Omental fat pad (tissue), 4 donors: ENCODE results near the gene OR10G2. TPM values are rescaled to one million over a fixed set of nuclear protein-coding genes. Genes with fewer than 3 reads are reported as not detected.
"Not testable (repeated sequence)": the region's sequence is repeated elsewhere in the genome, so short reads cannot be mapped to it uniquely, and the experiment has no call there.

Experiments used
- ATAC-seq: fragments of 150-250 bp; one replicate; pipeline ENCODE4 v1.9.1; 2016; ENCODE audit warnings: mild to moderate bottlenecking, moderate library complexity; ENCODE audit not compliant: low FRiP score
- DNase-seq: peaks from one replicate; pipeline ENCODE4 v3.0.0-alpha.2; 2019; ENCODE audit warnings: low spot score
- total RNA-seq, 4 donors: library from RNA; depleted of rRNA; stranded (reverse); fragments of >200 nt; gene quantifications; one replicate each; pipeline ENCODE4 v1.1.0, GENCODE V29; 2016
- TF ChIP-seq, protein P1 (sequence below), 3 donors: fragments of 450-650 bp; IDR thresholded peaks; one replicate each; pipeline ENCODE4 v1.5.1; 2016 to 2017; ENCODE audit warnings: antibody characterized with exemption in 3 of 3, mild to moderate bottlenecking in 3 of 3, moderate library complexity in 2 of 3

The OR10G2 gene
- total RNA-seq, 4 donors from 2014 or later = not detected

GRCh38 chr14:21642683-21643082 lies 7.9 kb upstream of the OR10G2 start:
- no peak for ATAC-seq

GRCh38 chr14:21631084-21631483 lies 3.7 kb downstream of the OR10G2 start:
- ATAC-seq (no peak), DNase-seq (no peak)
- TF ChIP-seq, protein P1, sequence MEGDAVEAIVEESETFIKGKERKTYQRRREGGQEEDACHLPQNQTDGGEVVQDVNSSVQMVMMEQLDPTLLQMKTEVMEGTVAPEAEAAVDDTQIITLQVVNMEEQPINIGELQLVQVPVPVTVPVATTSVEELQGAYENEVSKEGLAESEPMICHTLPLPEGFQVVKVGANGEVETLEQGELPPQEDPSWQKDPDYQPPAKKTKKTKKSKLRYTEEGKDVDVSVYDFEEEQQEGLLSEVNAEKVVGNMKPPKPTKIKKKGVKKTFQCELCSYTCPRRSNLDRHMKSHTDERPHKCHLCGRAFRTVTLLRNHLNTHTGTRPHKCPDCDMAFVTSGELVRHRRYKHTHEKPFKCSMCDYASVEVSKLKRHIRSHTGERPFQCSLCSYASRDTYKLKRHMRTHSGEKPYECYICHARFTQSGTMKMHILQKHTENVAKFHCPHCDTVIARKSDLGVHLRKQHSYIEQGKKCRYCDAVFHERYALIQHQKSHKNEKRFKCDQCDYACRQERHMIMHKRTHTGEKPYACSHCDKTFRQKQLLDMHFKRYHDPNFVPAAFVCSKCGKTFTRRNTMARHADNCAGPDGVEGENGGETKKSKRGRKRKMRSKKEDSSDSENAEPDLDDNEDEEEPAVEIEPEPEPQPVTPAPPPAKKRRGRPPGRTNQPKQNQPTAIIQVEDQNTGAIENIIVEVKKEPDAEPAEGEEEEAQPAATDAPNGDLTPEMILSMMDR (IDR thresholded peaks at IDR 0.05) = no peak

More at GRCh38 chr14:21642683-21643082, 7.9 kb upstream of the OR10G2 start:
- TF ChIP-seq, protein P1 (IDR thresholded peaks at IDR 0.05) = no peak
- DNase-seq = no peak

- ATAC-seq = not testable (repeated sequence)
Observed at GRCh38 chr14:21630503-21630902, 4.2 kb downstream of the OR10G2 start.

DNA sequence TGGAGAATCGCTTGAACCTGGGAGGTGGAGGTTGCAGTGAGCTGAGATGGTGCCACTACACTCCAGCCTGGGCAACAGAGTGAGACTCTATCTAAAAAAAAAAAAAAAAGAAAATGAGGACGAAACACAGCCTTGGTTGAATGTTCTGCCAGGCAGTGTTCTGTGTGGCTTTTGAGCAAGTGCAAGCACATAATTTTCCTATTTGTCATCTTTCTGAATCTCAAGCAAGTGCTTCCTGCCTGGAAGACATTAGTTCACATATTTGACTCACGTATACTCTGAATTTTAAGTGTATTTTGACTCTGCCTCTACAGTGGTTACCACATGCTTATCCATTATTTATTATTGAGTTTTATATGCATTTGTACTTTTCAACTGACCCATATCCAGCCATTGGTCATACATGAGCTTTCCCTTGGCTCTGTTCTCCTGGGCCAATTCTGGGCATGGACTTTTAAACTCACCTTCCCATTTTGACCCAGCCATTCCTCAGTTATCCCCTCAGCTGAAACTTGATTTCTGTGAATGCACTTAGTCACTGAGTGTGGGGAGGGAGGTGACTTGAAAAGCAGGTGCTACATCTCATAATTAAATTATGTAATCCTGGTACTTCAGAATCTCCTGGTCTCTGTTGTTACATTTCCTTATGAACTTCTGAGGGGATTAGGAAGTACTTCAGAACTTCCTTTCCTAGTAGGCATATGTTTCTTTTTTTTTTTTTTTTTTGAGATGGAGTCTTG lies 8.1 kb downstream of the OR10G2 start:
- ATAC-seq (no peak), DNase-seq (no peak)
- TF ChIP-seq, protein P1 (IDR thresholded peaks at IDR 0.05) = no peak

More at GRCh38 chr14:21630503-21630902, 4.2 kb downstream of the OR10G2 start:
- not testable (repeated sequence) for DNase-seq

GRCh38 chr14:21617614-21618013 lies 17.1 kb downstream of the OR10G2 start:
- ATAC-seq = no peak

GRCh38 chr14:21614240-21614639 lies 20.5 kb downstream of the OR10G2 start:
- TF ChIP-seq, protein P1 (IDR thresholded peaks at IDR 0.05) = no peak
- DNase-seq = no peak
- no peak for ATAC-seq

More at GRCh38 chr14:21617614-21618013, 17.1 kb downstream of the OR10G2 start:
- TF ChIP-seq, protein P1 (IDR thresholded peaks at IDR 0.05) = no peak
- DNase-seq = no peak

GRCh38 chr14:21612324-21612723 lies 22.4 kb downstream of the OR10G2 start:
- DNase-seq (no peak), ATAC-seq (no peak)
- TF ChIP-seq, protein P1 (IDR thresholded peaks at IDR 0.05) = no peak

DNA sequence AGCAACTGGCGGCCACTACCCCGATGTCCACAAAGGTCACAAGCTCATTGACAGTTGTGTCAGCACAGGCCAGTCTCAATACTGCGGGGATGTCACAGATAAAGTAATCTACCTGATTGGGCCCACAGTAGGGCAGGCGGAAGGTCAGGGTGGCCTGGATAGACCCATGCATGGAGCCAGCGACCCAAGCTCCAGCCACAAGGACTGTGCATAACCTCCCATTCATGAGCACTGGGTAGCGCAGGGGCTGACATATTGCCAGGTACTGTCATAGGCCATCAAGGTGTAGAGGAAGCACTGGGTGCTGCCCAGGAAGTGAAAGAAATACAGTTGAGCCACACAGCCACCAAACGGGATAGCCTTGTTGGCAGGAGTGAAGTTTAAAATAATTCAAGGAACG lies 32.6 kb downstream of the OR10G2 start:
- not testable (repeated sequence) for ATAC-seq, DNase-seq
